WI38 (cell line): ENCODE data around the gene ADK.

Experiments
- H3K4me3 ChIP-seq: 2 replicates; pipeline ENCODE4 v1.5.1; 2011; ENCODE audit warnings: low read depth, mild to moderate bottlenecking, control low read depth, low read length
- CTCF ChIP-seq: IDR thresholded peaks from 2 replicates; pipeline ENCODE4 v1.5.1; 2012; ENCODE audit warnings: low read depth, mild to moderate bottlenecking, control low read depth, low read length

The ADK gene

GRCh38 chr10:74175510-74176379 is 24.7 kb downstream of the ADK start:
- TF ChIP-seq CTCF, result no peak
- H3K4me3 ChIP-seq, result peak overlapping the region; percentile 91

DNA sequence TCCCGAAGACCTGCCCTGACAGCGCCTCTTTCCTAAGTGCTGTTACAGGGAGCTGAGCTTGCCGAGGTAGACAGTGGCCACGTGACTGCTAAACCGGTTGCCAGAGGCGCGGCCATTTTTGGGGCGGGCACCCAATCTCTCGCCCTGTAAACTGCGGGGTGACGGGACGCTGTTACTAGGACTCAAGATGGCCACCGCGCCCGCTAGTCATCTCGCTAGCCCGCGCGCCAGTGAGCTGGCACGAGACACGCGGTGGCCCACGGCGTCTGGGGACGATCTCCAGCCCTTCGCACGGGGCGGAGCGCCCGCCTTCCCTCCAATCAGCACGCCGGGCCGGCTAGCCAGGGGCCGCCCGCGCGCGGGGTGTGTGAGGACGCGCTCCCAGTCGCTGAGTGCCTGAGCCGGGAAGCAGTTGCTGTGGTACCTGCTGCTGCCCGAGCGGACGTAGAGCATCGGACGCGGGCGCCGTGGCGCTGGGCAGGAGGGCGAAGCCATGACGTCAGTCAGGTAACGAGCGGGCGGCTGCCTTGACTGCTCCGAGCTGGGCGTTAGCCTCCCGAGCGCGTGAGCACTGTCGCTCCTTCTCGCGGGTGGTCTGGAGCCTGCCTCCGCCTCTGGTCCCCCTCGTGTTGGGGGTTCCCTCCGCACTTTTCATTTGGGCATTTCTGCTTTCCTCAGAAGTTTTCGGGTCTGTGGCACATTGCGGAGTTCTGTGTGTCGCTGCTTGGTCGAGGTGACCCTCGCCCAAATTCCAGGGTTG is 25.5 kb downstream of the ADK start:
- peak overlapping the region; percentile 91 for H3K4me3 ChIP-seq
- no peak for TF ChIP-seq CTCF

- TF ChIP-seq CTCF, result no peak
- peak overlapping the region; percentile 91 for H3K4me3 ChIP-seq
These were observed 26.2 kb downstream of the ADK start for GRCh38 chr10:74177140-74177677.

GRCh38 chr10:74178042-74178791 is 27.2 kb downstream of the ADK start:
- no peak for TF ChIP-seq CTCF
- H3K4me3 ChIP-seq, result no peak overlapping the region

- no peak overlapping the region for H3K4me3 ChIP-seq
- no peak for TF ChIP-seq CTCF
These were observed 28.2 kb downstream of the ADK start for GRCh38 chr10:74179111-74179710.

DNA sequence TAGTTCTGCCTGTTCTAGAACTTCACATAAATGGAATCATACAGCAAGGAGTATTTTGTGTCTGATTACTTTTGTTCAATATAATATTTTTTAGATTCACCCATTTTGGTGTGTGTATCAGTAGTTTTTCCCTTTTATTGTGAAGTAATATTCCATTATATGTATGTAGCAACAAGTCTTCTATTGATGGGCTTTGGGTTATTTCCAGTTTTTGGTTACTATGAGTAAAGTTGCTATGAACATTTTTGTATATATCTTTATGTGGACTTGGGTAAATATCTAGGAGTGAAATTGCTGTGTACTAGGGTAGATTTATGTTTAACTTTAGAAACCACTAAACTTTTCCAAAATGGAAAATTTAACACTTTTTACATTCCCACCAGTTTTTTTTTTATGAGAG is 35.7 kb downstream of the ADK start:
- TF ChIP-seq CTCF, result no peak
- no peak overlapping the region for H3K4me3 ChIP-seq
